AG09319 (cell line): ENCODE measurements around the gene ENDOV.

Experiments used
- DNase-seq: peaks from one replicate; pipeline ENCODE4 v3.0.0-alpha.2; 2010; ENCODE audit warnings: low read depth; ENCODE audit errors: extremely low read depth
- TF ChIP-seq, protein P1 (sequence below): IDR thresholded peaks from 2 replicates; pipeline ENCODE4 v1.5.1; 2011; ENCODE audit warnings: low read depth, mild to moderate bottlenecking, inconsistent platforms, low read length, moderate library complexity

The ENDOV gene

DNA sequence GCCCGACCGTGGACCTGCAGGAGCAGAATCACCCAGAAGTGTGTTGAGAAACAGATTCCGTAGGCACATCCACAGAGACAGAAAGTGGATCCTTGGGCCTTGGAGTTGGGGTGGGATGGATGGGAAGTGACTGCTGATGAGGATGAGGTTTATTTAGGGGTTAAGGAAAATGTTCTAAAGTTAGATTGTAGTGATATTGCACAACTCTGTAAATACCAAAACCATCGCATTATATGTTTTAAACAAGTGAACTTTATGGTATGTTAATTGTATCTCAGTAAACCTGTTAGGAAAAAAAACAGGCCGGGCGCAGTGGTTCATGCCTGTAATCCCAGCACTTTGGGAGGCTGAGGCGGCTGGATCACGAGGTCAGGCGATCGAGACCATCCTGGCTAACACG, 3.6 kb downstream of the ENDOV start:
- TF ChIP-seq, protein P1, sequence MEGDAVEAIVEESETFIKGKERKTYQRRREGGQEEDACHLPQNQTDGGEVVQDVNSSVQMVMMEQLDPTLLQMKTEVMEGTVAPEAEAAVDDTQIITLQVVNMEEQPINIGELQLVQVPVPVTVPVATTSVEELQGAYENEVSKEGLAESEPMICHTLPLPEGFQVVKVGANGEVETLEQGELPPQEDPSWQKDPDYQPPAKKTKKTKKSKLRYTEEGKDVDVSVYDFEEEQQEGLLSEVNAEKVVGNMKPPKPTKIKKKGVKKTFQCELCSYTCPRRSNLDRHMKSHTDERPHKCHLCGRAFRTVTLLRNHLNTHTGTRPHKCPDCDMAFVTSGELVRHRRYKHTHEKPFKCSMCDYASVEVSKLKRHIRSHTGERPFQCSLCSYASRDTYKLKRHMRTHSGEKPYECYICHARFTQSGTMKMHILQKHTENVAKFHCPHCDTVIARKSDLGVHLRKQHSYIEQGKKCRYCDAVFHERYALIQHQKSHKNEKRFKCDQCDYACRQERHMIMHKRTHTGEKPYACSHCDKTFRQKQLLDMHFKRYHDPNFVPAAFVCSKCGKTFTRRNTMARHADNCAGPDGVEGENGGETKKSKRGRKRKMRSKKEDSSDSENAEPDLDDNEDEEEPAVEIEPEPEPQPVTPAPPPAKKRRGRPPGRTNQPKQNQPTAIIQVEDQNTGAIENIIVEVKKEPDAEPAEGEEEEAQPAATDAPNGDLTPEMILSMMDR: no peak
- no peak for DNase-seq

DNA sequence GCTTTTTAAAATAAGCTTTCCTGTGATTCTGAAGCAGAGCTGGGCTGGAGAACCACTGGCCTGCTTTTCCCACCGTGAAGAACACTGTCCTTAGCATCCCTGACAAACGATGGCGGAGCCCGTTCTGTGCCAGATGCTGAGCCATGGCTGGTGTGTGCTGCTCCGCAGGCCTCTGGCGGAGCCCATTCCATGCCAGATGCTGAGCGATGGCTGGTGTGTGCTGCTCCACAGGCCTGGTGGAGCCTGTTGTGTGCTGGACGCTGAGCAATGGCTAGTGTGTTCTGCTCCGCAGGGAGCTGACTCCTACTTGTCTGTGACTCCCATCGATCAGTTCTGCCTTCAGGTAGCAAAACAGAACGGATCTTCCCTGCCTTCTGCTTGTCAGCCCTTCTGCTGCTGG, 4.3 kb downstream of the ENDOV start:
- no peak for DNase-seq
- TF ChIP-seq, protein P1: no peak

DNA sequence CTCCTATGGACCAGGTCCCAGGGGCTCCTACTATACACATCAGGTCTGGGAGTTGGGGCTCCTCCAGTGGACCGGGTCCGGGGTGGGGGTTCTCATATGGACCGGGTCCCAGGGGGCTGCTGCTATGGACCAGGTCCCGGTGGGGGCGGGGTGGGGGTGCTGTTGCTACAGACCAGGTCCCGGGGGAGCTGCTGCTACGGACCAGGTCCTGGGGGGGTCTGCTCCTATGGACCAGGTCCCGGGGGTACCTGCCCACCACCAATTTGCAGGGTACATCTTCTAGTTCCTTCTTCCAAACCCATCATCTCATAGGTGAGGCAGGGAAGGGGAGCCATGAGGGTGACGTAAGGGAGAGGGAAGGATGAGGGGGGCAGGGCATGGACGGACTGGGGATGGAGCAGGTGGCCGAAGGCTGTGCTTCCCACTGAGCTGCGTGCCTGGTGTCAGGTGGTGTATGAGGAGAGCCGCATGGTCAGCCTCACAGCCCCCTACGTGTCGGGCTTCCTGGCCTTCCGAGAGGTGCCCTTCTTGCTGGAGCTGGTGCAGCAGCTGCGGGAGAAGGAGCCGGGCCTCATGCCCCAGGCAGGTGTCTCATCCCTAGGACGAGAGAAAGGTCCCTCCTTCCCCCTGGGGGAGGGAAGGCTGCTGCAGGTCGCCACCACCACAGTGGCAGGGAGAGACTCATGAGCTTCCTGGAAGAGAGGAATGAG, 6.6 kb downstream of the ENDOV start:
- TF ChIP-seq, protein P1: no peak
- no peak for DNase-seq

DNA sequence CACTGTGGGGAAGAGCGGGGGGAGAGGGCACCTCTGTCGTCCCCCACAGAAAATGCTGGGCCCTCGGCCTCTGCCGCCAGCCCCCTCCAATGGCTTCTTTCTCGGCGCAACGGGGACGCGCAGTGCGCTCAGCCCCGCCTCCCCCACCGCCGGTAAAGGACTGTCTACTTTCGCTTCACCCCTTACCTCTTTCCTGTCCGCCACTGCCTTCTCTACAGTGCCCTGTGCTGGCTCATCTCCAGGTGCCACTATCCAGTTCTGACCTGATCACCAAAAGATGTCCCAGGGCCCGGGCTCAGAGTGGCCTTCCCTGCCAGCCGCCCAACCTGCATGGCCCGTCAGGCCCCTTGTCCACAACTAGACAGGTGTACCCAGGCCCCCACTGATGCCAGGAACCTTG, 7.3 kb downstream of the ENDOV start:
- TF ChIP-seq, protein P1: no peak

DNA sequence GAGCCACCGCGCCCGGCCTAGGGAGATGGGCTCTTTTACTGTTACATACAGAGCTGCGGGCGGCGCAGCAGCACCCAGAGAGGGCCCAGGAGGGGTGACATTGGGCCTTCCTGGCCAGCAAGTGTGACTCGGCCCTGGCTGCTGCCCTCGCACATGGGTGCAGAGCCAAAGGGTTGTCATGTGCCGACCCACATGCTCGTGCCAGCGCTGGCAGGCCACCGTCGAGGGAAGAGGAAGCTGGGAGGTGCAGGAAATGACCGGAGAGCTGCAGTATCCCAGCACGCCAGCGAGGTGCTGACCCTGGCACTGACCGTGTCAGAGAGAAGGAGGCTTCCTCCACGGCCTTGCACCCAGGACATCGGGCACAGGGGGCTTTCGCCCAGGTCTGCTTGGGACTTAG, 8.0 kb downstream of the ENDOV start:
- DNase-seq: no peak
- TF ChIP-seq, protein P1: no peak

More for the DNA sequence above, 7.3 kb downstream of the ENDOV start:
- DNase-seq: no peak

DNA sequence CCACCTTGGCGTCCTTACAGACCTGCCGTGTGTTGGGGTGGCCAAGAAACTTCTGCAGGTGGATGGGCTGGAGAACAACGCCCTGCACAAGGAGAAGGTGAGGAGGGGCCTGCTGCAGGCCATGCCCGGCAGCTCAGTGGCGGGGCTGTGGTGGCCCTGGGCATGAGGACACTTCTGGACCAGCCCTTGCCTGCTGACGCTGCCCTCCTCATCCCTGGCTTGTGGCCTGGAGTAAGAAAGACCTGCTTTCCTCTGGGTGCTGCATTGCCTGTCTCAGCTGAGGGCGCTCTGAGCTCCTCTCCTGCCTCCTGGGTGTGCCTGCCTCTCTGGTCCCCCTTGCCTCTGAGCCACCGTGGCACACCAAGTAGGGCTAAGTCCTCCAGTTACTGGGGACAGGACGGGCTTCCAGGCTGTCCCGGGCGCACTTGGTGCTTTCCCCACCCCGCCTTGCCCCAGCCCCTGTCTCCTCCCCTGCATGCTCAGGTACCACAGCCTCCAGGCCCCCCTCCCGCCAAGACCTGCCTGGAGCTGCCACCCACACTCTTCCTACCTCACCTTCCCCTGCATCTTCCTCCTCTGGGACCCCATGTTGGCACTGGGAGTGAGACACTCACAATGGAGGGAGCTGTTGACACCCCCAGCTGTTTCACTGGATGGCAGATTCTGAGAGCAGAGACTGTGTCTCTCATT, 8.7 kb downstream of the ENDOV start:
- TF ChIP-seq, protein P1: no peak
- DNase-seq: no peak

DNA sequence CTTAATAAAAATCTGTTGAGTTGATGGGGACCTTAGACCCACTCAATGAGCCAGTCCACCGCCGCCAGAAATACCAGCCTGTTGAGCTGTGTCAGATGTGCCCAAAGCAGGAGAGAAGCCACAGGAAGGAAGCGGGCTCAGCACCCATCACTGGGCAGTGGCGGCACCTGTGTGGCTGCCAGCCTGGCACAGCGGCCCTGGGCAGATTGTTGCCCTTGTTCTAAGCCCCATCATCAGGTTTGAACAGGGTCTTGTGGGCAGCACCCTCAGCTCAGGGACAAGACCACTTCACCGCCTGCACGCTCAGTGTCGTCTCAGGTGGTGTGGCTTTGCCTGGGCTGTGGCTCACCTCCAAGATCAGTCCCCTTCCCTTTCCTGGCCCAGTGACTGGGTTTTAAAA, 9.3 kb downstream of the ENDOV start:
- TF ChIP-seq, protein P1: no peak

More for the DNA sequence above, 9.3 kb downstream of the ENDOV start:
- no peak for DNase-seq
